ENCODE measurements around the gene B4GALT6. TPM values are rescaled to one million over a fixed set of nuclear protein-coding genes. Genes with fewer than 3 reads are reported as not detected.

B4GALT6 gene
- total and polyA plus RNA-seq, 2 of the 13 experiments (the other 11 are each of a cell fraction or from before 2014, with no cell fraction given): 1.9 to 3.3 TPM

DNA sequence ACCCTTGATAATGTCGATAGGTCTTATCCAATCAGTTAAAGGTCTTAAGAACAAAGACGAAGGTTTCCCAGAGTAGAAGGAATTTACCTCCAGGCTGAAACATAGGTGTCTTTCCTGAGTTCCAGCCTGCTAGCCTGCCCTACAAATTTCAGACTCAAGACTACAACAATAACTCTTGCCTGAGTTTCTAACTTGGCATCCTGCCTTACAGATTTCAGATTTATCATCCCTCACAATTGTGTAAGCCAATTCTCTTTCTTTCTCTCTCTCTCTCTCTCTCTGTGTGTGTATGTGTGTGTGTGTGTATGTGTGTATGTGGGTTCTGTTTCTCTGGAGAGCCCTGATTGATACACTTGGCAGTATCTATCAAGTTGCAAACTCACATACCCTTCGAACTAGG is 37.2 kb upstream of the B4GALT6 start:
- peaks cover 13% of the 10 kb centered on the region for H3K9me3 ChIP-seq (ENCODE audit: low read length)
- no peak for FAIRE-seq
- ChIA-PET CTCF (ENCODE audit: low intra/inter-chr PET ratio, low total read pairs) (interaction anchor here (1.6 kb wide), 1 partner anchor 165 kb away, joined by 20 read pairs; no protein-coding TSS in a partner anchor), POLR2A (no interaction called here)
- H4K20me1 ChIP-seq (ENCODE audit: insufficient read depth, low read length): no peaks in the 10 kb centered on the region
- no peaks in the 10 kb centered on the region for H3K4me1 ChIP-seq (ENCODE audit: insufficient read depth, low read length)
- H3K27me3 ChIP-seq (ENCODE audit: control insufficient read depth in 1 of 2, insufficient read depth in 2 of 2, low read length in 2 of 2): peaks cover 0 to 14% of the 10 kb centered on the region in 2 experiments; a peak in 3 of 5 replicates
- no peak overlapping the region for H3K4me3 ChIP-seq (replicated peaks in 1 of 3; ENCODE audit: insufficient read depth in 1 of 3, low read depth in 2 of 3, low read length in 3 of 3)
- no peak overlapping the region for H2AFZ ChIP-seq (ENCODE audit: low read length)
- intact Hi-C loops (cut with micrococcal nuclease; ENCODE audit: unreplicated experiment): loop anchor here (10.0 kb wide), 1 partner anchor 747 kb away; no protein-coding TSS in a partner anchor
- no peak for DNase-seq (ENCODE audit: low spot score)
- no peak overlapping the region for H3K4me2 ChIP-seq (ENCODE audit: low read depth, low read length)
- no peaks in the 10 kb centered on the region for H3K79me2 ChIP-seq (ENCODE audit: insufficient read depth, low read length)
- BruUV-seq (replicated peaks): no TSS peak
- ATAC-seq: no peak
- H3K9ac ChIP-seq (ENCODE audit: insufficient read depth, low read depth, low read length): no peak overlapping the region
- no peaks in the 10 kb centered on the region for H3K36me3 ChIP-seq (replicated peaks in 1 of 2; ENCODE audit: control insufficient read depth in 1 of 2, insufficient read depth in 2 of 2, low read length in 2 of 2)
- in situ Hi-C loops (cut with HindIII; ENCODE audit: extremely low pct_ligation_motif_present, low pct_unique_long_range_greater_than_20kb): loop anchor here (5.0 kb wide), 1 partner anchor 164 kb away; no protein-coding TSS in a partner anchor
- TF ChIP-seq TBP (CRISPR knock-in tag; IDR thresholded peaks at IDR 0.05) (no peak), TRAFD1 (CRISPR knock-in tag; IDR thresholded peaks at IDR 0.05; ENCODE audit: borderline replicate concordance) (no peak), ETV6 (CRISPR knock-in tag; conservative IDR thresholded peaks at IDR 0.05) (no peak)
- WGBS (ENCODE audit: low lambda C conversion rate): 43% methylated on average over 3 of the region's 3 CpGs
- no peak overlapping the region for H3K27ac ChIP-seq (ENCODE audit: extremely low read length, insufficient read depth, low read length)

- no peaks in the 10 kb centered on the region for H3K79me2 ChIP-seq (ENCODE audit: insufficient read depth, low read length)
- 34% methylated on average over 7 of the region's 7 CpGs for WGBS (ENCODE audit: low lambda C conversion rate)
- peaks cover 0 to 10% of the 10 kb centered on the region in 2 experiments; a peak in 3 of 5 replicates for H3K27me3 ChIP-seq (ENCODE audit: control insufficient read depth in 1 of 2, insufficient read depth in 2 of 2, low read length in 2 of 2)
- no peaks in the 10 kb centered on the region for H3K4me1 ChIP-seq (ENCODE audit: insufficient read depth, low read length)
- no peak for FAIRE-seq
- H3K4me2 ChIP-seq (ENCODE audit: low read depth, low read length): no peak overlapping the region
- H3K9ac ChIP-seq (ENCODE audit: insufficient read depth, low read depth, low read length): no peak overlapping the region
- in situ Hi-C loops (cut with HindIII; ENCODE audit: extremely low pct_ligation_motif_present, low pct_unique_long_range_greater_than_20kb): loop anchor here (5.0 kb wide), 1 partner anchor 164 kb away; no protein-coding TSS in a partner anchor
- no peak overlapping the region for H3K4me3 ChIP-seq (replicated peaks in 1 of 3; ENCODE audit: insufficient read depth in 1 of 3, low read depth in 2 of 3, low read length in 3 of 3)
- H3K9me3 ChIP-seq (ENCODE audit: low read length): peaks cover 13% of the 10 kb centered on the region
- POLR2A ChIA-PET: no interaction called here
- CTCF ChIA-PET (ENCODE audit: low intra/inter-chr PET ratio, low total read pairs): no interaction called here
- H2AFZ ChIP-seq (ENCODE audit: low read length): no peak overlapping the region
- no peaks in the 10 kb centered on the region for H3K36me3 ChIP-seq (replicated peaks in 1 of 2; ENCODE audit: control insufficient read depth in 1 of 2, insufficient read depth in 2 of 2, low read length in 2 of 2)
- no peak overlapping the region for H3K27ac ChIP-seq (ENCODE audit: extremely low read length, insufficient read depth, low read length)
- no TSS peak for BruUV-seq (replicated peaks)
- ATAC-seq: no peak
- DNase-seq (ENCODE audit: low spot score): no peak
- intact Hi-C loops (cut with micrococcal nuclease; ENCODE audit: unreplicated experiment): loop anchor here (10.0 kb wide), 1 partner anchor 746 kb away; no protein-coding TSS in a partner anchor
- no peaks in the 10 kb centered on the region for H4K20me1 ChIP-seq (ENCODE audit: insufficient read depth, low read length)
- TF ChIP-seq ZNF280B (CRISPR knock-in tag; IDR thresholded peaks at IDR 0.05; ENCODE audit: borderline replicate concordance) (no peak), ZBTB21 (CRISPR knock-in tag; IDR thresholded peaks at IDR 0.05) (no peak), SAP130 (CRISPR knock-in tag; IDR thresholded peaks at IDR 0.05; ENCODE audit: low read depth) (no peak), ZNF839 (CRISPR knock-in tag; IDR thresholded peaks at IDR 0.05; ENCODE audit: borderline replicate concordance) (no peak), ZNF20 (CRISPR knock-in tag; IDR thresholded peaks at IDR 0.05) (no peak), HDAC2 (CRISPR knock-in tag; IDR thresholded peaks at IDR 0.05) (no peak), DPF2 (CRISPR knock-in tag; IDR thresholded peaks at IDR 0.05; ENCODE audit: borderline replicate concordance, low read depth) (no peak), TIGD3 (CRISPR knock-in tag; IDR thresholded peaks at IDR 0.05; ENCODE audit: borderline replicate concordance) (no peak)
- TF ChIP-seq, protein P1, sequence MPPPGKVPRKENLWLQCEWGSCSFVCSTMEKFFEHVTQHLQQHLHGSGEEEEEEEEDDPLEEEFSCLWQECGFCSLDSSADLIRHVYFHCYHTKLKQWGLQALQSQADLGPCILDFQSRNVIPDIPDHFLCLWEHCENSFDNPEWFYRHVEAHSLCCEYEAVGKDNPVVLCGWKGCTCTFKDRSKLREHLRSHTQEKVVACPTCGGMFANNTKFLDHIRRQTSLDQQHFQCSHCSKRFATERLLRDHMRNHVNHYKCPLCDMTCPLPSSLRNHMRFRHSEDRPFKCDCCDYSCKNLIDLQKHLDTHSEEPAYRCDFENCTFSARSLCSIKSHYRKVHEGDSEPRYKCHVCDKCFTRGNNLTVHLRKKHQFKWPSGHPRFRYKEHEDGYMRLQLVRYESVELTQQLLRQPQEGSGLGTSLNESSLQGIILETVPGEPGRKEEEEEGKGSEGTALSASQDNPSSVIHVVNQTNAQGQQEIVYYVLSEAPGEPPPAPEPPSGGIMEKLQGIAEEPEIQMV (CRISPR knock-in tag; IDR thresholded peaks at IDR 0.05; ENCODE audit: low read depth): no peak
Observed at GRCh38 chr18:31720867-31721266, 36.5 kb upstream of the B4GALT6 start.

Measured in HepG2 (cell line).